NB4 (cell line): Measurements from ENCODE around the gene ASPG.
A peak's percentile ranks its signal among the peaks of the same experiment; 100 is the strongest.

Experiments used
- DNase-seq: peaks from one replicate; pipeline ENCODE4 v3.0.0; 2010; ENCODE audit warnings: low read depth
- H3K4me3 ChIP-seq: one replicate; pipeline ENCODE4 v1.5.1; 2011; ENCODE audit warnings: mild to moderate bottlenecking, low read depth, low read length, moderate library complexity
- MYC ChIP-seq: IDR thresholded peaks from 2 replicates; pipeline ENCODE4 v1.6.1; 2011; ENCODE audit warnings: low read depth, low read length
- POLR2A ChIP-seq: IDR thresholded peaks from 2 replicates; pipeline ENCODE4 v1.6.1; 2011; ENCODE audit warnings: mild to moderate bottlenecking; ENCODE audit not compliant: insufficient read length; ENCODE audit errors: extremely low read depth
- TF ChIP-seq, protein P1 (sequence below): IDR thresholded peaks from one replicate; pipeline ENCODE4 v1.5.1; 2012; ENCODE audit warnings: low read depth, low read length
- TF ChIP-seq, protein P2 (sequence below): IDR thresholded peaks from 2 replicates; pipeline ENCODE4 v1.6.1; 2011; ENCODE audit warnings: low read depth, low read length

Gene ASPG

DNA sequence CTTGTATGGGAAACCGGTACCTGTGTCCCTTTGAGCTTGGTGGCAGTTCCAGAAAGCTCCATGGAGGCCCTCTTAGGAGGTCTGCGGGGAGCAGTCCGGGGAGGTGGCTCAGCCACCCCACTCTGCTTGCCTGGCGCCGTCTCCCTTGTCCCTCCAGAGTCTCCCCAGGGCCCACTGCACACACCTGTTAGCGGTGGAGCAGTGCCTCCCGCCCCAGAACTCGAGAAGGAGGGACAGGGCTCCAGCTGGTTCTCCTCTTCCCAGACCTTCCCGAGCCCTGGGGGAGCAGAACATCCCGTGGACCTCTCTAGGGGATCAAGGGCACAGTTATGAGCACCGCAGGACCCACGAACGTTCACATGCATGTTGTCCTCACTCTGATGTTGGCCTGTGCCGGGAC is 10.8 kb downstream of the ASPG start:
- H3K4me3 ChIP-seq = no peak overlapping the region
- DNase-seq = no peak
- TF ChIP-seq POLR2A (no peak), MYC (no peak)
- TF ChIP-seq, protein P1, sequence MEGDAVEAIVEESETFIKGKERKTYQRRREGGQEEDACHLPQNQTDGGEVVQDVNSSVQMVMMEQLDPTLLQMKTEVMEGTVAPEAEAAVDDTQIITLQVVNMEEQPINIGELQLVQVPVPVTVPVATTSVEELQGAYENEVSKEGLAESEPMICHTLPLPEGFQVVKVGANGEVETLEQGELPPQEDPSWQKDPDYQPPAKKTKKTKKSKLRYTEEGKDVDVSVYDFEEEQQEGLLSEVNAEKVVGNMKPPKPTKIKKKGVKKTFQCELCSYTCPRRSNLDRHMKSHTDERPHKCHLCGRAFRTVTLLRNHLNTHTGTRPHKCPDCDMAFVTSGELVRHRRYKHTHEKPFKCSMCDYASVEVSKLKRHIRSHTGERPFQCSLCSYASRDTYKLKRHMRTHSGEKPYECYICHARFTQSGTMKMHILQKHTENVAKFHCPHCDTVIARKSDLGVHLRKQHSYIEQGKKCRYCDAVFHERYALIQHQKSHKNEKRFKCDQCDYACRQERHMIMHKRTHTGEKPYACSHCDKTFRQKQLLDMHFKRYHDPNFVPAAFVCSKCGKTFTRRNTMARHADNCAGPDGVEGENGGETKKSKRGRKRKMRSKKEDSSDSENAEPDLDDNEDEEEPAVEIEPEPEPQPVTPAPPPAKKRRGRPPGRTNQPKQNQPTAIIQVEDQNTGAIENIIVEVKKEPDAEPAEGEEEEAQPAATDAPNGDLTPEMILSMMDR = no peak
- TF ChIP-seq, protein P2, sequence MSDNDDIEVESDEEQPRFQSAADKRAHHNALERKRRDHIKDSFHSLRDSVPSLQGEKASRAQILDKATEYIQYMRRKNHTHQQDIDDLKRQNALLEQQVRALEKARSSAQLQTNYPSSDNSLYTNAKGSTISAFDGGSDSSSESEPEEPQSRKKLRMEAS = no peak

DNA sequence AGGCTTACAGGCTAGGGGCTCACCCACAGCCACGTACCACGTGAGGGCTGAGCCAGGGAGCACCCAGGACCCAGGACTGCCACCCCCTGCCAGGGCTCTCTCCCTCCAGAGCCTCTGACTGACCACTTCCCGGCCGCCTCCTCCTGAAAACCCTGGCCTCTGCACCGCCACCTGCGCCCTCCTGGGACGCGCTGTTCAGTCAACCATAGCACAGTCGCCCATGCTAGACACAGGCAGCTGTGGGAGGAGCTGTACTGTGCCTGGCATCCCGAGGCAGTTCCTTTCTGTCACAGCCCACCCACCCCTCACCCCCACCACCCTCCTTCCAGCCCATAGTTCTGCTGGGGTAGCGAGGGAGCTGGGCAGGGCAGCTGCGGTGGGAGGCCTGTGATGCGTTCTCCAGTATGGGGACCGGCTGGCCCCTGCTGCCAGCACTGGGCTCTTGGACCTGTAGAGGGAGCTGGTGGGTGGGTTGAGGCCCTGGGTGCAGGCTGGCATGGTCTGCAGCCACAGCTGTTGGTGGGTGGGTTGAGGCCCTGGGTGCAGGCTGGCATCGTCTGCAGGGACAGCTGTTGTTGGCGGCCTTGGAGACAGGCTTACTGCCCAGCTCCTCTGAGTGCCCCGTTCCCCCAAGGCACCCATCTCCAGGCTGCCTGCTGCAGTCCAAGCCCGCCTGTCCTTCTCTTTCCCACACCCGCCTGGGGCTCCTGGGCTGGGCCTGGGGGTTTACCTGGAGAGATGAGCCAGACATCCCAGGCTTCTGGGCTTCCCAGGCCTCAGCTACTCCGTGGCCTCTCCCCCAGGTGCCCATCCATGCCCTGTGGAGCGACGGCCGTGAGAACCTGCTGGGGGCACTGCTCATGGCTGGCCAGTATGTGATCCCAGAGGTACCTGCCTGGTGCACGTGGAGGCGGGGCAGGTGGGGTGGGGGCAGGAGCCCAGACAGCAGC is 11.5 kb downstream of the ASPG start:
- no peak overlapping the region for H3K4me3 ChIP-seq
- TF ChIP-seq POLR2A = no peak
- TF ChIP-seq, protein P1 = peak; percentile 13
- TF ChIP-seq, protein P2 = no peak
- TF ChIP-seq MYC = no peak
- DNase-seq = no peak

DNA sequence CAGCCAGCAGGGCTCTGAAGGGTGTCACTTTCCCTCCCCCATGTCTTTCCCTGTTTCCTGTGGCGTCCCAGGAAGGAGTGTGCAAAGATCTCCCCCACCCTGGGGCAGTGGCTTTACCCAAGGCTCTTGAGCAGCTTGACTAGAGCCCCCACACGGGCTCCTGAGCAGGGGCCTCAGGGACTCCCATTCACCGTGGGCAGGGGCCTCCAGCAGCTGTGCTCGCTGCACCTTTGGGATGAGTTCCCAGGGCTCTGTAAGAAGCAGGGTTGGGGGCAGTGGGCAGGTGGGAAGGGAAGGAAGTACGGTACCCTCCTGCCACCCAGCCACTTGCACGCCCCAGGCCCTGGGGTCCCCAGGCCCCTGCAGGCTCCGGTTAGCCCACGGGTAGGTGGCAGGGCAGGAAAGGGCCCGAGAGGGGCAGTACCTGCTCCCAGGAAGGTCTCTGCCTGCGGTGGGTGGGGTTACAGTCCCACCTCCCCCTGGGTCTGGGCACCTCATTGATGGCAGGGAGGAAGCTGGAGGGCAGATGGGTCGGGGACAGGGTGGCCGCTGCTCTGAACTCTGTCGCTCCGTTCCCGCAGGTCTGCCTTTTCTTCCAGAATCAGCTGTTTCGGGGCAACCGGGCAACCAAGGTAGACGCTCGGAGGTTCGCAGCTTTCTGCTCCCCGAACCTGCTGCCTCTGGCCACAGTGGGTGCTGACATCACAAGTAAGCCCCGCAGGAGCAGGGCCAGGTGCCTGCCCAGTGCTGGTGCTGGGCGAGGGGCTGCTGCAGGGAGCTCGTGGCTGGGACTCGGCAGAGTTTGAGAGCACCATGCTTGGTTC is 13.0 kb downstream of the ASPG start:
- no peak overlapping the region for H3K4me3 ChIP-seq
- DNase-seq = no peak
- TF ChIP-seq MYC (no peak), POLR2A (no peak)
- TF ChIP-seq, protein P1 = no peak

DNA sequence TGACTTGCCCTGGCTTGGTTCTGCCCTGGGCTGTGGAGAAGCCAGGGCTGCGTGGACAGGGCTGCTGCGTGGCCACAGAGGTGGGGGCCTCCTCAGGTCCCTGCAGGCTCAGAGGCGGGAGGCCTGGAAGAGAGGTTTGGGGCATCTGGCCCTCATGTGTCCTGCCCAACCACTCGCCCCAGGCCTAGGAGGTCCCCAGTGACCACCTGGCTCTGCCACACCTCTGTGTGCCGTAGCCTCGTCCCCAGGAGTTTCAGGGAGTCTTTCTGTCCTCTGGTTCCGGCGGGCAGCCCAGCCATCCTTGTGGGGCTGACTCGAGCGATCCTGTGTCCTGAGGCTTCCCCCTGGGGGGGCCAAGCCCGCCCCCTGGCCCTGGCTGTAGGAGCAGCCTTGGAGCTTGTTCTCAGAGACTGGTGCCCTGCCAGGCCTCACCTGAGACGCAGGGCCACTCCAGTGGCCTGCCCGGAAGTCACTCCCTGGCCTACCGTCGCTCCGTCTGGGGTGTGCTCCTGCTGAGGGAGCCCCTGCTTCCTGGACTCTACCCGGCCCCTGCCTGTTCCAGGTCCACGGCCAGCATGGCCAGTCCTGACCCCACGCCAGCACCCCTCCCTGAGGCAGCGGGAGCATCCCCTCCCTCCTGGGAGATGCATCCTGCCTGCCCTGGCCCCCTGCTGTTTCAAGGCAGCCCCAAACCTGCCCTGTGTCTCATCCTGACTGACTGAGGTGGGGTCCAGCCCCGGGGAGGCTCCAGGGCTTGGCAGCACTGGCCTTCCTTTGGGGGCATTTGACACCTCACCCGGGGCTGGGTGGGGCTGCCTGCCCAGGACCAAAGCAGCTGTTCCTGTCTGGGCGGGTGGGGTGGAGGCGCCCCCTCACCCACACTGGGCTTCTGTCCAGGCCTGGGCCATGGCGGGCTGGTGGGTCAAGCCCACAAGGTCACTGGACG is 13.9 kb downstream of the ASPG start:
- DNase-seq = no peak
- H3K4me3 ChIP-seq = no peak overlapping the region
- TF ChIP-seq, protein P2 = no peak
- no peak for TF ChIP-seq POLR2A
- TF ChIP-seq, protein P1 = no peak
- no peak for TF ChIP-seq MYC

DNA sequence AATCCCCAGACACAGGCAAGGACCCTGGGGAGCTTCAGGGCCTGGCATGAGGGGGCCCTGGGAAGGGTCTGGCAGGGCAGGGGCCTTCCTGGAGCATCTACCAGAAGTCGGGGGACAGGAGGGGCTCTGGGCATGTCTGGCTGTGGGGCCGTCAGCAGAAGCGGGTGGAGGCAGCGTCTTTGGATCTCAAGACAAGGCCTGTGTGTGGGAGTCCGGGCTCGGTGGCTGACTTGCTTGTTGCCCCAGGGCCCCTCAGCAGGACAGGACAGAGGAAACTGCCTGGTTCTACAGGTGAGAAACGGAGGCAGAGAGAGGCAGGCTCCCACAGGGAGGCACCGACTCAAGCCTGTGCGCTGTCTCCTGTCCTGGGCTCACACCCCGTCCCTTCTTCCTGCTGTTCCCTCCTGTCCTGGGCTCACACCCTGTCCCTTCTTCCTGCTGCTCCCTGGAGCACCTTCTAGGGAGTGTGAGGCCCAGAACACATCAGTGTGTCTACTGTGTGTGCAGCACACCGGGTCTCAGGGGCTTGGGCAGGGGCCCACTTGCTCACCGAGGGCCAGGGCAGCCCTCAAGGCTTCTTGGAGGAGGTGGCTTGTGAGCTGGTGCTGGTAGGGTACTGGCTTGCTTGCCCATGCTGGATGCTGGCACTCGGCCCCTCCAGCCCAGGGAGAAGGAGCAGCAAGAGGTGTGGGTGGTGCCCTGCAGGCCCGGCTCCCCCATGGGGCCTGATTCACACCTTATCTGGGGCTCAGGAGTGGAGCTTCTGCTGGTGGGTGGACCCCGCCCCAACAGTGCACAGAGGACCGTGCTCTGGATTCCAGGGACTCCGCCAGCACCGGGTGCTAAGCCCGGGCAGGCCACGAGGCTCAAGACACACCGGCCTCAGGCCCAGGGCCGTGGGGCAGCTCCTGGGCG is 14.9 kb downstream of the ASPG start:
- no peak overlapping the region for H3K4me3 ChIP-seq
- TF ChIP-seq, protein P2 = no peak
- no peak for TF ChIP-seq POLR2A
- DNase-seq = no peak
